HG02938 (cell line): Measurements from ENCODE around the gene STX11.
"Not testable (repeated sequence)": the region's sequence is repeated elsewhere in the genome, so short reads cannot be mapped to it uniquely, and the experiment has no call there.

ENCODE experiments used
- ATAC-seq: cut with Tn5 transposase; IDR thresholded peaks from one replicate; pipeline ENCODE4 v1.9.1; 2021; ENCODE audit warnings: mild to moderate bottlenecking, moderate library complexity; ENCODE audit not compliant: unreplicated experiment

The STX11 gene

GRCh38 chr6:144171406-144171805 is 21.1 kb downstream of the STX11 start:
- no peak for ATAC-seq

DNA sequence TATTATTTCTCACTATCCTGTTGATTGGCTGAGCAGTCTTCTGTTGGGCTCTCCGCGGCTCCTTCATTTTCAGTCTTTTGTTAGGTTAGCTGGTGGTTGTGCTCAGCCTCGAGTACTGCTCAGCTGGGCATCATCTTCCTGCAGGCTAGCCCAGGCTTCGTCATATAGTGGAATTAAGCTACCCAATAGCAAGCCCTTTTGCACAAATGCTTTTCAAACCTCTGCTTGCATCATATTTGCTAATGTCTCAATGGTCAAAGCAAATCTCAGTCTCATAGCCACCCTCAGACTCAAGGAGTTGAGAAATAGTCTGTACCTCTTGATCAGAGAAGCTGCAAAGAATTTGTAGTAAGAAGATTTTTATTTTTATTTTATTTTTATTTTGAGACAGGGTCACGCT is 23.7 kb downstream of the STX11 start:
- ATAC-seq = no peak

DNA sequence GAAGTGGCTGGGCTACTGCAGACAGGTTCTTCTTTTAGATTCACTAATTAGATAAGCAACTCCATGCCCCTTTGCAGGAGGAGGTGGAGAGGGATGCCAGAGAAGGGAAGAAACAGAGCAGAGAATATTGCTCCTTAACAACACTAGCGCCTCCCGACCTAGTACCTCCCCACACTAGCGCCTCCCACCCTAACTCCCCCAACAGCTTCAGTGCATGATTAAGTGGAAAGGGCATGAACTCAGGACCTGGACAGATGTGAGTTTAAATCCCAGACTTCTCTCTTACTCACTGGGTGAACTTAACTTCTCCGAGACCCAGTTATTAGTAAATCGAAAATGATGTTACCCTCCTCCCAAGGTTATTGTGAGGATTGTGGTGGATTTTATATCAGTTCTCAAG is 25.7 kb downstream of the STX11 start:
- no peak for ATAC-seq

- no peak for ATAC-seq
Observed at GRCh38 chr6:144177726-144178125, 27.4 kb downstream of the STX11 start.

GRCh38 chr6:144178323-144178722 is 28.0 kb downstream of the STX11 start:
- no peak for ATAC-seq

- ATAC-seq = no peak
Observed at GRCh38 chr6:144179237-144179636, 28.9 kb downstream of the STX11 start.

DNA sequence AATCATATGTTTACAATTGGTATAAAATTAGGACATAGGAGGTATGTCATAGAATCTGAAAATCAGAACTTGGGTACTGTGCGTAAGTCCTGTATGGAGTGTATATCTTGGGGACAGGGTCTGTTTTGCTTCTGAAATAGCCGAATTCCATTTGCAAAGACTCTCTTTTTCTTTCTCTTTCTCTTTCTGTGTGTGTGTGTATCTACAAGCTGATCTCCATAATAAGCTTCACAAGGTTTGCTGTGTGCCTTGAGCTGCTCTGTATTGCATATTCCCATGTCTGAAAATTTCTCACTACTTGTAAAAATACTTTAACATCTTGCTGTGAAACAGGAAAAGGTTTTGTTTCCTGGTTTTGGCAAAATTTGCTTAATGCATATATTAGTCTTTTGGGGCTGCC is 29.5 kb downstream of the STX11 start:
- no peak for ATAC-seq

DNA sequence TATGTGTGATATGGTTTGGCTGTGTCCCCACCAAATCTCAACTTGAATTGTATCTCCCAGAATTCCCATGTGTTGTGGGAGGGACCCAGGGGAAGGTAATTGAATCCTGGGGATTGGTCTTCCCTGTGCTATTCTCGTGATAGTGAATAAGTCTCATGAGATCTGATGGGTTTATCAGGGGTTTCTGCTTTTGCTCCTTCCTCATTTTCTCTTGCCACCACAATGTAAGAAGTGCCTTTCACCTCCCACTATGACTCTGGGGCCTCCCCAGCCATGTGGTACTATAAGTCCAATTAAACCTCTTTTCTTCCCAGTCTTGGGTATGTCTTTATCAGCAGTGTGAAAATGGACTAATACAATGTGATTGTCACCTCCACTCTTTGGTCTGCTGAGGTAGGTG is 30.0 kb downstream of the STX11 start:
- ATAC-seq = not testable (repeated sequence)

DNA sequence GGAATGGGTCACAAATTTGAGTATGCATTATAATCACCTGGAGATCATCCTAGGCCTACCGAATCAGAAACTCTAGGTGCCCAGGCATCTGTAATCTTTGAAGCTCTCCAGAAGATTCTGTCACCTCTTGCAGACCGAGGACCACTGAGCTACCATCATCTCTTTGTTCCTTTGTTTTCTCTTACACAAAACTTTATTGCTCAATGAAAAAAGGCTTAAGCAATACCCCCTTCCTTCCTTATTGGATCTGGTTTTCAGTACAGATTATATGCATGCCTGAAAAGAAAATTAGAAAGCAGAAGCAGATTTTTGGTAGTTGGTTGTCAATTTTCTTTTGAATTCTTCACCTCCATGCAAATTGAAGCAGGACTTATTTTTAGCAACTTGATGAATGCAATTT is 31.3 kb downstream of the STX11 start:
- ATAC-seq = no peak

DNA sequence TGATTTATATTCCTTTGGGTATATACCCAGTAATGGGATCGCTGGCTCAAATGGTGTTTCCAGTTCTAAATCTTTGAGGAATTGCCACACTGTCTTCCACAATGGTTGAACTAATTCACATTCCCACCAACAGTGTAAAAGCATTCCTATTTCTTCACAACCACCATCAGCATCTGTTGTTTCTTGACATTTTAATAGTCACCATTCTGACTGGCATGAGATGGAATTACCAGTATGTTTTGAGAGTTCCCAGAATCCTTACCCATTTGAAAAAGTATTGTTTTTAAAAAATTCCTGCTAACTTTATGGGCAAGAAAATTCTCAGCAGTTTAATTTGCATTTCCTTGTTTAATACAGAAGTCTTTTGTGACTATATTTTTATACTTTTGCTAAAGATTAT is 33.9 kb downstream of the STX11 start:
- ATAC-seq = not testable (repeated sequence)

DNA sequence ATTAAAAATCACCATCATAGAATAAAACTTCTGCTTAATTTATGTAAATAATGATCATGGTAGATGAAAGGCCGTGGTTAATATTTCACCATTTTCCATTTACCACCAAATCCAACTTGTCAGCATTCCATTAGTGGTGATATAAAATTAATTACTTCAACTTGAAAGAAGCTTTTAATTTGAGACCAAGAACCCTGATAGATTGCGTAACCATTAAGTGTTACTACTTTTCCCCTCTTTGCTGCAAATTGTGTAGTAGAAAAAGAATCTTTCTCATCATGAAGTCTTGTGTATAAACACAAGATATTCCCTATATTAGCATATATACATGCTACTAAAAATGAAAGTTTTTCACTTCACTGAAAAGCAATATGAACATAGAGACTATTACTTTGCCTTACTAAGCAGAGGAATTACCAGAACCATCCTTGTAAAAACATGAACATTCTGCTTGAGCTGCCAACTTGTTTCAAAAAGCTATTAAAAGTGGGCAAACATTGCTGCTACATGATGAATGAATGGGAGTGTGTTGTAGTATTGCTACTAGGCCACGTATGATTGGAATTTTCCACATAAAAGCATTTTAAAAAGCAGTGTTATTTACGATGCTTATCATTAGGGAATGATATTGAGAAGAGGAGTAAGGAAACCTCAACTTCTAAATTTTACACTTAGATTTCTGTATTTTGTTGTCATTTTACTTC is 35.0 kb downstream of the STX11 start:
- ATAC-seq = no peak

DNA sequence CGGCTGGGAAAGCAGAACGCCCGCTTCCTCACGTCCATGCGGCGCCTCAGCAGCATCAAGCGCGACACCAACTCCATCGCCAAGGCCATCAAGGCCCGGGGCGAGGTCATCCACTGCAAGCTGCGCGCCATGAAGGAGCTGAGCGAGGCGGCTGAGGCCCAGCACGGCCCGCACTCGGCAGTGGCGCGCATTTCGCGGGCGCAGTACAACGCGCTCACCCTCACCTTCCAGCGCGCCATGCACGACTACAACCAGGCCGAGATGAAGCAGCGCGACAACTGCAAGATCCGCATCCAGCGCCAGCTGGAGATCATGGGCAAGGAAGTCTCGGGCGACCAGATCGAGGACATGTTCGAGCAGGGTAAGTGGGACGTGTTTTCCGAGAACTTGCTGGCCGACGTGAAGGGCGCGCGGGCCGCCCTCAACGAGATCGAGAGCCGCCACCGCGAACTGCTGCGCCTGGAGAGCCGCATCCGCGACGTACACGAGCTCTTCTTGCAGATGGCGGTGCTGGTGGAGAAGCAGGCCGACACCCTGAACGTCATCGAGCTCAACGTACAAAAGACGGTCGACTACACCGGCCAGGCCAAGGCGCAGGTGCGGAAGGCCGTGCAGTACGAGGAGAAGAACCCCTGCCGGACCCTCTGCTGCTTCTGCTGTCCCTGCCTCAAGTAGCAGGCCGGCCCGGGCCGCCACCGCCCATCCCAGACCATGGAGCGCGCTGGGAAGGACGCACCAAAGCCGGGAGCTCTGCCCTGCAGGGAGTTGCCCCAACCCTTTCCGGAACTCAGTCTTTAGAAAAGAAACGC is 36.7 kb downstream of the STX11 start:
- ATAC-seq = no peak

- ATAC-seq = no peak
Observed at GRCh38 chr6:144189351-144189750, 39.0 kb downstream of the STX11 start.

DNA sequence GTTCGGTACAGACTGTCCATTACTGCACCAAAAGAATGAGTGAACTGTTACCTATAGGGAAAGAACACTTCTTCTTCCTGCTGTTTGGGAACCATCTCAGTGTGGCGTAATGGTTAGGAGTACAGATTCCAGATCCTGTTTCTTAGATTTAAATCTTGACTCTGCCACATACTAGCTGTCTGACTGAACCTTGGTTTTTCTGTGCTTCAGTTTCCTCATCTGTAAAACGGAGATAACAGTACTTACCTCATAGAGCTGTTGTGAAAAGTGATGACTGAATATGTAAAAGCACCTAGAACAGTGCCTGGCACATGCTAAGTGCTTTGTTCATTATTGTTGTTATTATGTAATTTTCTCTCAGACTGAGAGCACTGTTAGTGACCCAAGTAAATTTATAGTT is 39.8 kb downstream of the STX11 start:
- no peak for ATAC-seq

DNA sequence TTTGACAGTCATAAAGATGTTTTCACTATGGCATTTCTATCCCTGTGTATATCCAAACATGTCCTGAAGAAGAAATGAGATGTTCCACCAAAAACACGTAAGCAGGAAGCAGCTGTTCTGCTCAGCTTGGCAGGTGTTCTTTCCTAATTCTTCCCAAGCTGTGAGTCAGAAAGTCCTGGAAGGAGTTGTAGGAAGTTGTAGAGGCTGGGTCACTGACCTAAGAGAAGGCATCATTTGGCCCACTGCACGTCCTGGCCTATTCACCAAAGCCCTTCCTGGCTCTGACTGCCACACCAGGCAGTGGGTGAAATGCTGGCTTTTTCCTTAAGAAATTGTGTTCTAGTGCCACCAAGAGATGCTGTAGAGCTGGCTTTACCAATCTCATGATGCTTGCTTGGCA is 40.3 kb downstream of the STX11 start:
- no peak for ATAC-seq

DNA sequence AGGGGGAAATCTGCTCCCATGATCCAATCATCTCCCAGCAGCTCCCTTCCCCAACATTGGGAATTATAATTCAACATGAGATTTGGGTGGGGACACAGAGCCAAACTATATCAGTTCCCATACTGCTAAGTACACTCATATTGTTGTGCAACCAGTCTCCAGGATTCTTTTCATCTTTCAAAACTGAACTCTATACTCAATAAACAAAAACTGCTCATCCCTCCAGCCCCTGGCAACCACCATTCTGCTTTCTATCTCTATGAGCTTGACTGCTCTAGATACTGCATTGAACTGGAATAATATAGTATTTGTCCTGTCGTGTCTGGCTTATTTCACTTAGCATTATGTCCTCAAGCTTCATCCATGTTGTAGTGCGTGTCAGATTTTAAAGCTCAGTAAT is 42.9 kb downstream of the STX11 start:
- ATAC-seq = no peak

- ATAC-seq = no peak
Observed at GRCh38 chr6:144194293-144194810, 44.0 kb downstream of the STX11 start.

DNA sequence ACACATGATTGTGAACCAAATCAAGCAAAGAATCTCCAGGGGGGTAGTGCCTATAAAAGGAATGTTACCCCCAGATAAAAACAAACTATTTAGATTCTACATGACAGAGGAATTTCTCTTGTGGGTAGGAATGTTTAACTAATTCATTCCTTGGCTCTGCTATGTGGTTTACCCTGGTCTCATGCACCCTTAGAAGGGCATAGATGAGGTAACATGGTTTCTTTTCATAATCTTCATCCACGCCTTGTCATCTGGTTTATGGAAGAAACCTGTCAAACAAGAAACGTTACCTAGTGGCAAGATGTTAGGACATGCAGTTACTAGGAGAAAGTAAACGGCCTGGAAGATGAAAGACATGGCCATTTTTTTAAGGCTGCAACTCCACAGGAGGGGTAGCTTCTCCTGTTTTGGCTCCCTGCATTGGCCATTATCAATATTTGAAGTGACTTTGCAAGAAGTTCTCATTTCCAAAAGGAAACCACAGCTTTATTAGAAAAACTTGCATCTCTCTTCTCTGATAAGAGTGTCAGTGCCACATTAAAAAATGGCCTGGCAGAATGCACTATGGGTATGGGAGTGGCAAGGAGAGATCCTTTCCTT is 45.5 kb downstream of the STX11 start:
- no peak for ATAC-seq

- no peak for ATAC-seq
Observed at GRCh38 chr6:144197919-144198318, 47.6 kb downstream of the STX11 start.

GRCh38 chr6:144202879-144203468 is 52.7 kb downstream of the STX11 start:
- ATAC-seq = no peak

DNA sequence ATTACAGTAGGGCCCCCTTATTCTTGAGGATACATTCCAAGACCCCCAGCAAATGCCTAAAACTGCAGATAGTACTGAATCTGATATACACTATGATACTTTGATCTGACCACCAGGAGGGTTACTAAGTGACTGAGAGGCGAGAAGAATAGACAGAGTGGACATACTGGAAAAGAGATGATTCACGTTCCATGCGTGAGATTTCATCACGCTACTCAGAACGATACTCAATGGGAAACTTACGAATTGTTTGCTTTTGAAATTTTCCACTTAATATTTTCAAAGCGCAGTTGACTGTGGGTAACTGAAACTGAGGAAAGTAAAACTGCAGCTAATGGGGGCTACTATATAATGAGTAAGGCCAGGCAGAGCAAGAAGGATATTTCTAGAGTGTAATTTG is 60.8 kb downstream of the STX11 start:
- no peak for ATAC-seq
